Smooth muscle cell (in vitro differentiated cells): ENCODE results near the gene ACVR1B. TPM values are rescaled to one million over a fixed set of nuclear protein-coding genes. Genes with fewer than 3 reads are reported as not detected.

ENCODE experiments used
- DNase-seq: peaks from one replicate; lab custom pipeline; 2025; ENCODE audit not compliant: unreplicated experiment; lab: John Stamatoyannopoulos, UW
- H2AFZ ChIP-seq: fragments of 200-600 bp; sonication (generic); 2 replicates; pipeline ENCODE4 v1.6.0; 2016; ENCODE audit warnings: antibody characterized with exemption, low read depth, mild to moderate bottlenecking
- H3F3A ChIP-seq: fragments of 200-600 bp; sonication (generic); 2 replicates; pipeline ENCODE4 v1.6.0; 2017; ENCODE audit warnings: antibody characterized with exemption, low read depth
- H3K27ac ChIP-seq: fragments of 200-600 bp; sonication (generic); 2 replicates; pipeline ENCODE4 v1.5.1; 2016; ENCODE audit warnings: low read depth, mild to moderate bottlenecking
- H3K27me3 ChIP-seq: fragments of 200-600 bp; sonication (generic); 2 replicates; pipeline ENCODE4 v1.6.1; 2016; ENCODE audit warnings: low read depth, mild to moderate bottlenecking
- H3K36me3 ChIP-seq: fragments of 200-600 bp; sonication (generic); 2 replicates; pipeline ENCODE4 v1.5.1; 2016; ENCODE audit warnings: low read depth
- H3K4me1 ChIP-seq: fragments of 200-600 bp; sonication (generic); 2 replicates; pipeline ENCODE4 v1.5.1; 2016; ENCODE audit warnings: low read depth
- H3K4me2 ChIP-seq: fragments of 200-600 bp; sonication (generic); 2 replicates; pipeline ENCODE4 v1.6.0; 2016; ENCODE audit warnings: mild to moderate bottlenecking
- H3K4me3 ChIP-seq: fragments of 200-600 bp; sonication (generic); 2 replicates; pipeline ENCODE4 v1.5.1; 2016; ENCODE audit warnings: mild to moderate bottlenecking
- H3K79me2 ChIP-seq: fragments of 200-600 bp; sonication (generic); 2 replicates; pipeline ENCODE4 v1.6.0; 2016; ENCODE audit warnings: low read depth, mild to moderate bottlenecking
- H3K9ac ChIP-seq: fragments of 200-600 bp; sonication (generic); 2 replicates; pipeline ENCODE4 v1.6.0; 2016; ENCODE audit warnings: low read depth
- H3K9me3 ChIP-seq: fragments of 200-600 bp; sonication (generic); replicated peaks from 2 replicates; pipeline ENCODE4 v1.5.1; 2016; ENCODE audit warnings: low read depth
- H4K20me1 ChIP-seq: fragments of 200-600 bp; sonication (generic); 2 replicates; pipeline ENCODE4 v1.6.0; 2016; ENCODE audit warnings: low read depth
- WGBS: methylation state at CpG from one replicate; pipeline ENCODE4 v1.1.7; 2016; ENCODE audit warnings: low lambda C conversion rate; 5-methylcytosine and 5-hydroxymethylcytosine counted together
- polyA plus RNA-seq: library from polyadenylated mRNA; unstranded; fragments of >200 nt; fragmentation: Nextera tagmentation; extraction: Ambion mirVana; gene quantifications from 2 replicates; pipeline ENCODE4 v1.2.1, GENCODE V29; 2016
- total RNA-seq: library from RNA; depleted of rRNA; stranded (reverse); fragments of >200 nt; gene quantifications from 2 replicates; pipeline ENCODE4 v1.2.3, GENCODE V29; 2014
- TF ChIP-seq, protein P1 (sequence below): fragments of 200-600 bp; sonication (generic); IDR thresholded peaks from 2 replicates; pipeline ENCODE4 v1.5.1; 2017; ENCODE audit warnings: borderline replicate concordance, mild to moderate bottlenecking, antibody characterized with exemption; ENCODE audit not compliant: insufficient read depth, poor library complexity, severe bottlenecking

Gene ACVR1B
- total and polyA plus RNA-seq, 2 experiments from 2014 or later: 1.9 to 4.0 TPM

DNA sequence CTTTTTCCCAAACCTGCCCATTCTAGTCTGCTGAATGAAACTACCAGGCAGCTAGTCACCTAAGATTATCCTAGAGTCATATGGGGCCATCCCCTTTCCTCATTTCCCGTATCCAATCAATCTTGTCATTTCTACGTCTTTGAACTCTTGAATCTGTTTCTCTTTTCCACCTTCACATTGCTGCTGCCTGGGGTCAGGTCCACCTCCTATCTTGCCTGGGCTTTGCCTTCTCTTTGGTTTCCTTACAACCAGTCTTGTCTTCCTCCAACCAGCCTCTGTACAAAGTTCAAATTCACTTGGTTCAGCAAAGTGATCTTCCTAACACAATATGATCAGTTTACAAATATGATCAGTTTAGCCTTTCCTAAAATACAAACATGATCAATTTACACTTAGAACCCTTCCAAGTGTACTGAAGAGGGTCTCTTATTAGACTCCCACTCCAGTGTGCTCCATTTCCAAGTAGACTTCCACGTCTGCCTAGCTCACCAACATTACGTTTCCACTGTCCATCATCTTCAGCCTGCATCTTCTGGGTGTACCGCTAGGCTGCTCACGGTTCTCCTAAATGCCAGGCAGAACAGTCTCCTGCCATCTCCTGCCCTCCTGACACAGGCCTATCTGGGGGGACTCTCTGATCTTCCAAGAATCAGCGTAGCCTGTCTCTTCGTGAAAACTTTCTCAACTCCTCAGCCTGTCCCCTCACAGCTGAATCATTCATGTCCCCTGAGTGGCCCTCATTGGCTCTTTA is 4.1 kb upstream of the ACVR1B start:
- 93% methylated on average over 8 of the region's 8 CpGs for WGBS
- peaks cover 3% of the 10 kb centered on the region for H3K4me1 ChIP-seq
- peaks cover 7% of the 10 kb centered on the region for H3F3A ChIP-seq
- H3K9me3 ChIP-seq: peaks cover 5% of the 10 kb centered on the region
- no peak overlapping the region for H3K9ac ChIP-seq
- TF ChIP-seq, protein P1, sequence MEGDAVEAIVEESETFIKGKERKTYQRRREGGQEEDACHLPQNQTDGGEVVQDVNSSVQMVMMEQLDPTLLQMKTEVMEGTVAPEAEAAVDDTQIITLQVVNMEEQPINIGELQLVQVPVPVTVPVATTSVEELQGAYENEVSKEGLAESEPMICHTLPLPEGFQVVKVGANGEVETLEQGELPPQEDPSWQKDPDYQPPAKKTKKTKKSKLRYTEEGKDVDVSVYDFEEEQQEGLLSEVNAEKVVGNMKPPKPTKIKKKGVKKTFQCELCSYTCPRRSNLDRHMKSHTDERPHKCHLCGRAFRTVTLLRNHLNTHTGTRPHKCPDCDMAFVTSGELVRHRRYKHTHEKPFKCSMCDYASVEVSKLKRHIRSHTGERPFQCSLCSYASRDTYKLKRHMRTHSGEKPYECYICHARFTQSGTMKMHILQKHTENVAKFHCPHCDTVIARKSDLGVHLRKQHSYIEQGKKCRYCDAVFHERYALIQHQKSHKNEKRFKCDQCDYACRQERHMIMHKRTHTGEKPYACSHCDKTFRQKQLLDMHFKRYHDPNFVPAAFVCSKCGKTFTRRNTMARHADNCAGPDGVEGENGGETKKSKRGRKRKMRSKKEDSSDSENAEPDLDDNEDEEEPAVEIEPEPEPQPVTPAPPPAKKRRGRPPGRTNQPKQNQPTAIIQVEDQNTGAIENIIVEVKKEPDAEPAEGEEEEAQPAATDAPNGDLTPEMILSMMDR: no peak
- H3K36me3 ChIP-seq: no peaks in the 10 kb centered on the region
- H3K27me3 ChIP-seq: no peaks in the 10 kb centered on the region
- no peak overlapping the region for H3K4me2 ChIP-seq
- H2AFZ ChIP-seq: no peak overlapping the region
- H3K4me3 ChIP-seq: no peak overlapping the region
- no peaks in the 10 kb centered on the region for H4K20me1 ChIP-seq
- peaks cover 6% of the 10 kb centered on the region for H3K79me2 ChIP-seq
- no peak overlapping the region for H3K27ac ChIP-seq
- DNase-seq: no peak

DNA sequence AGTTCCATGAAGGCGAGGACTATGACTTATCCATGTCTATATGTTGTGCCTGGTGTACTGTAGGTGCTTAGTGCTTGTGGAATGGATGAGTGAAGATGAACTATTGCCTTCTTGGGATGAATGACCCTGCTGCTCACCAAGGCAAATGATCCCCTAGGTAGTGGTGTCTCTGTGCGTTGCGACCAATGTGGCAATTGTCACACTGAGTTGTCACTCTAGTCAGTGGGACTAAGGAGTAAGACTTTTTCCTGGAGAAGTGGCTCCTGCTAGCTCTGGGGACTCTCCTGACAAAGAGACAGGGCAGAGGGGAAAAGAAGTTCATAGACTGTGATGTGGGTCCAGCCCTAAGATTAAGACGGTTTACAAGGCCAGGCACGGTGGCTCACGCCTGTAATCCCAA is 3.4 kb upstream of the ACVR1B start:
- Histone ChIP-seq H3F3A (peaks cover 8% of the 10 kb centered on the region), H3K9me3 (peaks cover 5% of the 10 kb centered on the region), H3K4me1 (peaks cover 10% of the 10 kb centered on the region), H3K9ac (no peak overlapping the region), H3K36me3 (no peaks in the 10 kb centered on the region), H3K27me3 (no peaks in the 10 kb centered on the region), H2AFZ (no peak overlapping the region), H3K4me3 (no peak overlapping the region), H3K79me2 (peaks cover 8% of the 10 kb centered on the region), H3K27ac (no peak overlapping the region), H3K4me2 (no peak overlapping the region), H4K20me1 (no peaks in the 10 kb centered on the region)
- DNase-seq: no peak
- 90% methylated on average over 6 of the region's 6 CpGs for WGBS
- TF ChIP-seq, protein P1: no peak

DNA sequence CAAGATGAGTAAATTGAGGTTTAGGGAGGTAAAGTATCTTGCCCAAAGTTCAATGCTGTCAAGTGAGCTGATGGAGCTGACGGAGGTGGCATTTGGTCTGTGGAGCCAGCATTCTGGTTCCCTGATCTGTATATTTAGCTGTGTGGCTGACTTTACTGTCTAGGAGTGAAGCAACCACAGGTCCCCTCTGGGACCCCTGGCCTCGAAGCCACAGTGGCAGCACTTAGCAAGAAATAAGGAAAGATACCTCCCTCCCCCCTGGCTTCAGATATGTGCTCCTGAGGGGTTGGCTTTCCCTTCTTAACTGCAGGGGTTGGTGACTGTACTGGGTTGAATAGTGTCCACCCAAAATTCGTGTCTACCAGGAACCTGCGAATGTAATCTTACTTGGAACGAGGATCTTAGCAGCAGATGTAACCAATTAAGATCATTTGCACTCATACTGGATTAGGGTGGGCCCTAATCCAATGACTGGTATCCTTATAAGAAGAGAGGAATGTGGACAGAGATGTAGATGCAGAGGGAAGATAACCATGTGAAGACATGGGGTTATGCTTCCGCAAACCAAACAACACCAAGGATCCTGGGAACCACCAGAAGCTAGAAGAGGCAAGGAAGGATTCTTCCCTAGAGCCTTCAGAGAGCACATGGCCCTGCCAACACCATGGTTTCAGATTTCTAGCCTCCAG is 2.0 kb upstream of the ACVR1B start:
- DNase-seq: no peak

More for the DNA sequence above, 2.0 kb upstream of the ACVR1B start:
- Histone ChIP-seq H3K27ac (no peak overlapping the region), H3K4me2 (no peak overlapping the region), H3K4me3 (no peak overlapping the region), H3K79me2 (peaks cover 13% of the 10 kb centered on the region), H3K4me1 (peaks cover 24% of the 10 kb centered on the region), H3K9me3 (peaks cover 4% of the 10 kb centered on the region), H2AFZ (no peak overlapping the region), H3K27me3 (no peaks in the 10 kb centered on the region), H3K36me3 (no peaks in the 10 kb centered on the region), H3K9ac (no peak overlapping the region), H4K20me1 (peaks cover 5% of the 10 kb centered on the region), H3F3A (peaks cover 11% of the 10 kb centered on the region)
- TF ChIP-seq, protein P1: no peak
- WGBS: 74% methylated on average over 6 of the region's 6 CpGs
